ENCODE measurements around the gene CRLF1.

DNA sequence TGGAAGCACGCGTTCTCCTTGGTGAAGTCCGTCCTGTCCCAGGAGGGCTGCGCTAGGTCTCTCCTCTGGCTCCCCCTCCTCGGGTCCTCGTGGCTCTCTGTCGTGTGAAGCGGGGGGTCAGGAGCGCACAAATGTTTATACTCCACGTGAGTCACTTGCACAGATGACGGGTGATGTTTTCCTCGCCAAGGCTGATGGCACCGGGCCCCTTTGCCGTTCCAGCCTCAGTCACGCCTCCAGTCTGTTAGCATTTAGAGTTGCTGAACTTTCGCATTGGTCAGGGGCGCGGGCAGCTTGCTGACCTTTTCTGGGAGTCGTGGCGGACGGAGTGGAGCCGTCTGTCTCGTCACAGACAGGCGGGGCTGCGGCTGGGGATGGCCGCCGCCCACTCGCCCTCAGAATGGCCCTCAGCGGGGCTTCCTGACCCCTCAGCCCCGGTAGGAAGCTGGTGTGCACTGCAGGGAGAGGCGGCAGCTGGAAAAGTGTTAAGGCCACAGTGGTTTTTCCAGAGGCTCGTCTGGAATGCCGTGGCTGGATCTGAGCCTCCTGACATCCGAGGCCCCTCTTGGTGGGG, 44.0 kb upstream of the CRLF1 start:
- TF ChIP-seq EZH2 (IDR thresholded peaks at IDR 0.05; ENCODE audit: insufficient read depth, poor library complexity, severe bottlenecking) (no peak), EZH2phosphoT487 (IDR thresholded peaks at IDR 0.05; ENCODE audit: insufficient read depth, low read depth) (no peak)

Data from GM23248 (cell line).